Activated CD8-positive, alpha-beta memory T cell treated with anti-CD3 and anti-CD28 coated beads, Interleukin-2, amount 50 U/mL, for 1 hour (primary cell): ENCODE measurements around the gene CPTP.

Experiments used
- DNase-seq: peaks from one replicate; pipeline ENCODE4 v3.0.0-alpha.2; 2020; ENCODE audit errors: extremely low read depth

Gene CPTP

DNA sequence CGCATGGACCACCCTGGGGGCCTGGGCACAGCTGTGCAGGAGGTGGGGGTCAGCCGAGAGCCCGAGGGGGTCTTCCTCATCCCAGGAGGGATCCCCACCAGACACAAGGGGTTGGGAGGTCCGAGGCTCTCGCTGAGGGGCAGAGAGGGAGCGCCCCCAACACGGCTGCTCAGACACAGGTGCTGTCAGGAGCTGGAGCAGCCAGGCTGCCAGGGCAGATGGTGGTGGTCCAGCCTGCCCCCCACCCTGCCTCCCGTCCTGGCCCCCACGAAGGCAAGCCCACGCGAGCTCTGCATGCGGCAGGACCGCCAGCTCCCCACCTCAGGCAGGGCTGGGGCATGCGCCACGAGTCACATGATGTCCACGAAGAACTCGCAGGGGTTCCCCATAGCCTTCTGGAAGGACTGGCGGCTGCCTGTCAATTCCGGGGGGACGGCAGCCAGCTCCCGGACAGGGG, 11.2 kb downstream of the CPTP start:
- DNase-seq: no peak

GRCh38 chr1:1336446-1336845, 11.8 kb downstream of the CPTP start:
- DNase-seq: no peak

GRCh38 chr1:1336931-1337792, 12.6 kb downstream of the CPTP start:
- no peak for DNase-seq

DNA sequence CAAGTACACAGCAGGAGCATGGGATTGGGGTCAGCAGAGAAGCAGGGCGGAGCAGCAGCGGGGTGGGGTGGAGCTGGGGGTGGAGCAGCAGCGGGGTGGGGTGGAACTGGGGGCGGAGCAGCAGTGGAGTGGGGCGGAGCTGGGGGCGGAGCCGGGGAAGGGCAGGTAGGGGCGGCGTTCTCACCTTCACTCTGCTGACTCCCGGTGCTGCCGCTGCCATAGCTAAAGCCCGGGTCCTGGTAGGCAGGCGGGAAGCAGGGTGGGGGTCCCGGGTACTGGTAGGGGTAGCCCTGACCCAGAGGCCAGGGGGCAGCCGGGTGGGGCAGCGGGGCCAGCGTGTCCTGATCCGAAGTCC, 13.2 kb downstream of the CPTP start:
- no peak for DNase-seq

DNA sequence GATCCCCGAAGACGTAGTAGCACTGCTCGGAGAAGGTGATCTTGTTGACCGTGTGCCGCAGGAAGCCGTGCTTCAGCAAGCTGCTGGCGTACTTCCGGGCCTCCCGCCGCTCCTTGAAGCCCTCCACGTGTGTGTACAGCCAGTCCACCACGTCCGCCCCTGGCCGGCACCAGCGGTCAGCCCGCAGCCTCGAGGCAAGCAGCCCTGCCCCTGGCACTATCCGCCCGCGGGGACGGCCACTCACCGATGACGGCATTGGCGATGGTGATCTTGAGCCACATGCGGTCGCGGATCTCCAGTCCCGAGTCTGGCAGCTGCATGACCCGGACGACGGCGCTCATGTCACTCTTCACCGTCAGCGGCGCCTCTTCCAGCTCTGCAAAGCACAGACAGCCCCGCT, 13.7 kb downstream of the CPTP start:
- no peak for DNase-seq

GRCh38 chr1:1340185-1340584, 15.6 kb downstream of the CPTP start:
- DNase-seq: no peak

DNA sequence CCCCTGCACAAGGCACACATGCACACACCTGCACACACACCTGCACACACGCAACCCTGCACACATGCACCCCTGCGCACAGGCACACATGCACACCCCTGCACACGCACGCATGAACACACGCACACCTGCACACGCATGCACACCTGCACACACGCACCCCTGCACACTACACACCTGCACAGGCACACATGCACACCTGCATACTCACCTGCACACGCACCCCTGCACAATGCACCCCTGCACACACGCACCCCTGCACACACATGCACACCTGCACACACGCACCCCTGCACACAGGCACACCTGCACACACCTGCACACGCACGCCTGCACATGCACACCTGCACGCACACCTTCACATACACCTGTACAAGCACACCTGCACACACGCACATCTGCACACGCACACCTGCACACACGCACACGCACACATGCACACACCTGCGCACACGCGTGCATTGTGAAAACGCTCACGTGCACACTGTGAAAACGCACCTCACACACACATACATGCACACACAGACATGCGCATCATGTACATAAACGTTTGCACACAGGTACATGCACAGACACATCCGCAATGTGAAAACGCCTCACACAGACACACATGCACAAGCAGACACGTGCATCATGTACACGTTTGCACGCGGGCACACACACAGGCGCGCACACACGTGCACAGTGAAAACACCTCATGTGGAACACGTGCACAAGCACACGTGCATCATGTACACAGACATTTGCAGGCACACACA, 16.4 kb downstream of the CPTP start:
- no peak for DNase-seq

DNA sequence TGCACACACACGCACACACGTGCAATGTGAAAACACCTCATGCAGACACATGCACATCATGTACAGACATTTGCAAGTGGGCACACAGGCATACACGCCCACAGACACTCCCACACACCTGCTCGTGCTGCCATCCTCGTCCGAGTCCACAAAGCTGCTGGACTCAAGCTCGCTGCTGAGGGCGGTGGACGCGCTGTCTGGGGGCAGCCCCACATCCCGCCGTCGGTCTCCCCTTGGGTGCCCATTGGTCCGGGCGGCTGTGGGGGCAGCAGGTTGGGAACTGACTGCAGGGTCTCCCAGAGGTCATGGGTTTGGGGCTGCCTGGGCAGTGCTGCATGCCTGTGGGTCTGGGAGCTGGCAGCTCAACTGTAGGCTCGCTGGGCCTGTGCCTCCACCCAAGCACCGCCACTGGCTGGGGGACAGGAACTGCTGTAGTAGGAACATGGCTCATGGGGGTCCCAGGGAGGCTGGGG, 17.0 kb downstream of the CPTP start:
- no peak for DNase-seq

- no peak for DNase-seq
These were observed 17.5 kb downstream of the CPTP start for GRCh38 chr1:1342061-1342562.

- no peak for DNase-seq
These were observed 18.0 kb downstream of the CPTP start for GRCh38 chr1:1342584-1343115.

DNA sequence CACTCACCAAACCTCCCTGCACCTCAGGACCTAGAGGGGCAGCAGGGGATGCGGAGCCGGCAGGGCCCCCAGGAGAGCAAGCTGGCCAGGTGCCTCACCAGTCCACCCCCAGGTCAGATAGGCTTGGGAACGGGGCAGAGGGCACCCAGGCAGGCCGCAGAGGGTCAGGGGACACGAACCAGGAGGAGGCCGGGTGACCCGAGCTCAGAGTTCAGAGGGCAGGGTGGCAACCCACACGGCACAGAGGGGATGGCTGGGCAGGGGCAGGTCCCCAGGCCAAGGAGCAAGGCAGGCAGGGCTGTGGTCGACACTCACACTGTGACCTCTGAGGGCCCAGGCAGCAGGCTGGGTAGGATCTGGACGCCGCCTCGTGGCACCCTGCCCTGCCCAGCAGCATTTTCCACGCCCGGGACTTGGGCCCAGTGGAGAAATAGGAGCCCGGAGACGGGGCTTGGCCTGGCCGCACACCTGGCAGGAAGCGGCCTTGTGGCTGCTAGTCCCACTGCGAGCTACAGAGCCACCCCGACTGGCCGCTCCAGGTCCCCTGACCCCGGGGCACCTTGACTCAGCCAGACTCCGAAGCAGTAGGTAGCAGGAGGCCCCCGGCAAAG, 19.3 kb downstream of the CPTP start:
- DNase-seq: no peak

DNA sequence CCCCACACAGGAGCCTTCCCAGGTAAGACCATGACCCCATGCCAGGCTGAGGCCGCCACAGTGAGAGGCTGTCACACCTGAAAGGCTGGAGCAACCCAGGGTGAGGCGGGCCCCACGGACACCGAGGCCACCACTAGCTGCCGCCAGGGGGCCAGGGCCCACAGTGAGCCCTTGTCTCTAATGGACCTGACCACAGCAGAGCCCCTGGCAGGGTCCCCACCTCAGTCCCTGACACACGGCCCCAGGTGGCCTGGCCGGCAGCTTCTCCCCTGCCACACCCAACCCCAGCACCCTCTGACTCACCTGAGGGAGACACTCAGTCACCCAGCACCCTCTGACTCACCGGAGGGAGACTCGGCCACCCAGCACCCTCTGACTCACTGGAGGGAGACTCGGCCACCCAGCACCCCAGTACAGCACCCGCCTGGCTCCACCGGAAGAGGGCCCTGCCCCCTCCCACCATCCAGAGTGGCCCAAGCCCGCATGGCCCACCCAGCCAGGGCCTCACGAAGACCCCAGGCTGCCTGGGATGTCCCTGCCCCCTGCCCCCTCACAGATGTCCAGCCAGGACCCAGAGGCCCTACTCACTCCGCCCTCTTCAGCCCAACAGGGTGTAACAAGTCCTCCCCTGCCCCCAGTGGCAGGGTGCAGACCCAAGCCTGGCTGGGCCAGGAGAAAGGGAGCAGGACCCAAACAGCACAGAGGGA, 20.2 kb downstream of the CPTP start:
- no peak for DNase-seq

GRCh38 chr1:1345384-1345783, 20.8 kb downstream of the CPTP start:
- DNase-seq: no peak

DNA sequence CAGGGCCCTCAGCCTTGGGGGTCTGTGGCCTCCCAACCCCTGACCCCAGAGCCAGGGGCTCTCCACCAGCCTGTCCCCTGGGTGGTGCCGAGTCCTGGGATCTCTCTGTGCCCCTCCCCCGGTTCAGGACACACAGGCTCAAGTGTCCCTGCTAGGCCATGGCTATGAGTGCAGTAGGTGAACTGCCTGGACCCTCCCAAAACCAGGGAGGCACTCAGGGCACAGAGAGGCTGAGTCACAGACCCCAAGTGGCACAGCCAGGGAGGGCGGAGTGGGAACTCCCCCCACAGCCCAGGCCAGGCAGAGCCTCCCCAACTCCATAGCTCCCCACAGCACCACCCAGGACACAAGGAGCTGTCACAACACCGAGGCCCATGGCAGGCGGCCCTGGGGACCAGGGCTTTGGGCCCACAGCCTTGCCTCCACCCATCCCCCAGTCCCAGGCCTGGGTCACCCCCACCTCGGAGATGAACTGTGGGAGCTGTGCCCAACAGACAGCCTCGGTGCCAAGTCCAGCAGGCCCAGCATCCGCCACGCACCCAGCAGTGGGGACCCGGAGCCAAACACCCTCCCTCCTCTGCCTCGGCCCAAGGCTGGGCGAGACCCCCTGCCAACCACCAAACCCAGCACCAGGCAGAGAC, 21.4 kb downstream of the CPTP start:
- no peak for DNase-seq

- DNase-seq: no peak
These were observed 21.9 kb downstream of the CPTP start for GRCh38 chr1:1346501-1346890.

- DNase-seq: no peak
These were observed 22.5 kb downstream of the CPTP start for GRCh38 chr1:1347026-1347595.

DNA sequence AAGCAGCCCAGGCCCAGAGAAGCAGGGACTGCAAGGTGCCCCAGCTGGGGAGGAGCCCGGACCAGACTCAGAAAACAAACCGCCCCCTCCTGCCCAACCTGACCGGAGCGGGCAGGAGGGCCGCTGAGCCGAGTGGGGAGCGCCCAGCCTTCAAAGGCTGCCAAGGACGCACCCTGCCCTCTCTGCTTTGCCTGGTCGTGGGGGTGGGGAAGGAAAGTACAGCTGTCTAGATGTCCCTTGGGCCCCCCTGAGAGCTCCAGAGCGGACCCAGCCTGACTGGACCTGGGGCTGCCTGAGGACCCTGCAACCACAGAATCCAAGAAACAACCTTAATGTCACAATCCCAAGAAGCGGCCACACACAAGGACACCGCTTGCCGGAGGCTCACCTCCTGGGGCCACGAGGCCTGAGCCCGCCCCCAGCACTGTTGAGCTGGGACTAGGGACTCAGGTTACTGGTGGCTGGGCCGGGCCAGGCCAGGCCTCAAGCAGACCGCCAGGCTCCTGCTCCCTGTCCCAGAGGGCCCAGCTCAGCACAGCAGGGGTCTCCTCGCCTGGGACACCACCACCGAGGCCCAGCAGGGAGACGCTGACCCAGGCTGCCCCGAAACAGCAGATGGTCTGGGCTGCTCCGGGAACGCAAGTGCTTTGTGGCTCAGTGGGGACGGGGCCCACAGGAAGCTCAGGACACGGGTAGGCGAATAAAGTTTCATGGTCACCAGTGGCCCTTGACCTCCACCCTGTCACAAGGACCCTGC, 23.2 kb downstream of the CPTP start:
- DNase-seq: no peak

GRCh38 chr1:1348420-1349255, 24.0 kb downstream of the CPTP start:
- no peak for DNase-seq
